Colon (tissue), 2 donors: ENCODE data around the gene TXNDC2.
"Not testable (repeated sequence)": the region's sequence is repeated elsewhere in the genome, so short reads cannot be mapped to it uniquely, and the experiment has no call there.

Experiments used
- FAIRE-seq: peaks from 2 replicates; lab custom pipeline; 2012; peaks lifted over from hg19 to GRCh38; lab: Jason Lieb, UNC
- donor health status: control.
- donor health status: control.

Gene TXNDC2

DNA sequence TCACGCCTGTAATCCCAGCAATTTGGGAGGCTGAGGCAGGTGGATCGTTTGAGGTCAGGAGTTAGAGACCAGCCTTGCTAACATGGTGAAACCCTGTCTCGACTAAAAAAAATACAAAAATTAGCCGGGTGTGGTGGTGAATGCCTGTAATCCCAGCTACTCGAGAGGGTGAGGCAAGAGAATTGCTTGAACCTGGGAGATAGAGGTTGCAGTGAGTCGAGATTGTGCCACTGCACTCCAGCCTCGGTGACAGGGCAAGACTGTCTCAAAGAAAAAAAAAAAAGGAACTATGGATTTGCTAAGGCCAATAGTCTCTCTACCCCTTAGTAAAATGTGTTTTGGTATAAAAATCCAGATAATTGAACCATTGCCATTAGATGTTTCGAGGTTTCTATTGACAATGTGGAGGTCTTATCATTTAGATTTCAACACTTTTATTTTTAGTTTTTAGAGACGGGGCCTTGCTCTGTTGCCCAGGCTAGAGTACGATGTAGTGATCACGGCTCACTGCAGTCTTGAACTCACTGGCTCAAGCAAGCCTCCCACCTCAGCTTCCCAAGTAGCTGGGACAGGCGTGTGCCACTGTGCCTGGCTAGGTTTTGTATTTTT lies 1.1 kb upstream of the TXNDC2 start:
- FAIRE-seq = no peak

- no peak for FAIRE-seq
Observed at GRCh38 chr18:9886005-9886348, 204 bp downstream of the TXNDC2 start.

DNA sequence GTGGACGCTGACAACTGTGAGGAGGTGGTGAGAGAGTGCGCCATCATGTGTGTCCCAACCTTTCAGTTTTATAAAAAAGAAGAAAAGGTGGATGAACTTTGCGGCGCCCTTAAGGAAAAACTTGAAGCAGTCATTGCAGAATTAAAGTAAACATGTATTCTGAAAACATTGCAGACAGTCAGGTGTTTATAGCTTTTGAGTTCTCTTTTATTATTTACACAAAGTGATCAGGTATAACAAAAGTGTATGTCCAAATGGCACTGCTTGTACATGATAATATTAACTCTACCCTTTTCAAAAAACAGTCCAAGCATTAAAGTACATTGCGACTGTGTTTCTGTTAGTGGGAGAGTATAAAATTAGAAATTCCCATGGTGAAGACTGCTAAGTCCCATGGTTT lies 2.2 kb downstream of the TXNDC2 start:
- FAIRE-seq = no peak

DNA sequence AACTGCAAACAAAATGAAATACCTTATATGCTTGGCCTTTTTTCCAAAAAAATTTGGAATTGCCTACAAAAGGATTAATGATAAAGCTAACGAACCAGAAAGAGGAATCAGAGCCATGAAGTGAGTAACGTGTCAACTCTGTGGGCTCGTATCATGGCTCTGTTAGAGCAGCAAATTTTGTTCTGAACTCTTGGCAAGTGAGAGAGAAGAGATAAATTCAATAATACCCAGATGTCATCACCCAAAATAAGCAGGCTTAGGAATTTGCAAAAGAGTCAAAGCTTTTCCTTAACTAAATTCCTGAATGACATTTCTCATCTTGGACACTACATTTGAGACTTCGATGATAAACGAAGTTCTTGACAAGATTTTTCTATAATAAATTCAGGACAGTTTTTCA lies 4.4 kb downstream of the TXNDC2 start:
- no peak for FAIRE-seq

GRCh38 chr18:9890957-9891356 lies 5.2 kb downstream of the TXNDC2 start:
- FAIRE-seq = no peak

DNA sequence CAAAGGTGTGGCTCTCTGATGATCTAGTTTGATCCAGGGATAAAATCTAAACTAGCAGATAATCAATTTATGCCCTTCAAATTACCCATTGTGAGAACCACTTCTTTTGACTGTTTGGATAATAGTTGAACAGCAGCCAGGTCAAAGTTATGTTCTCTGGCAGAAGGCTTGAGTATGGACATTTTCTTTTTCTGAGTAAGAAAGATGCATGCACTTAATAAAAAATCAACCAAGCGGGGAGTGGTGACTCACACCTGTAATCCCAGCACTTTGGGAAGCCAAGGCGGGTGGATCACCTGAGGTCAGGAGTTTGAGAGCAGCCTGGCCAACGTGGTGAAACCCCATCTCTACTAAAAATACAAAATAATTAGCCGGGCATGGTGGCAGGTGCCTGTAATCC lies 5.7 kb downstream of the TXNDC2 start:
- not testable (repeated sequence) for FAIRE-seq

DNA sequence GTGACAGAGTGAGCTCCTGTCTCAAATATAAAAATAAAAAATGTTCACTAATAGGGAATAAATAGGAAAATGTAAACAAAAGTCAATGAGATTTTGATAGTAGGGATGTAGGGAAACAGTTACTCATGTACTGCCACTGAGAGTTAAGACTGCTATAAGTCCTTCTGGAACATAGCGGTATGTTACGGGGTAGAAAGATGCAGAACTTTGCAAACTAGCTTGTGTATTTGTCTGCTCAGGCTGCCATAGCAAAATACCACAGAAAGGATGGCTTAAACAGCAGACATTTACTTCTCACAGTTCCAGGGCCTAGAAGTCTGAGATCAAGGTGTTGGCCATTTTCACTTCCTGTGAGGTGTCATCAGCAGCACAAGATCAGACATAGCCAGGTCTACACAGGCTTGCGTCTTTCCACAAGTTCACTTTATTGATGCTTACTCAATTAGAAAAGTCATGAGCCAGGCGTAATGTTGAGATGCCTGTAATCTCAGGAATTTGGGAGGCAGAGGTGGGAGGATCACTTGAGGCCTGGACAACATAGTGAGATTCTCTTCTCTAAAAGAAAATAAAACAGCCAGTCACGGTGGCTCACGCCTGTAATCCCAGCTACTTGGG lies 8.8 kb downstream of the TXNDC2 start:
- no peak for FAIRE-seq

- FAIRE-seq = no peak
Observed at GRCh38 chr18:9897129-9897528, 11.4 kb downstream of the TXNDC2 start.

DNA sequence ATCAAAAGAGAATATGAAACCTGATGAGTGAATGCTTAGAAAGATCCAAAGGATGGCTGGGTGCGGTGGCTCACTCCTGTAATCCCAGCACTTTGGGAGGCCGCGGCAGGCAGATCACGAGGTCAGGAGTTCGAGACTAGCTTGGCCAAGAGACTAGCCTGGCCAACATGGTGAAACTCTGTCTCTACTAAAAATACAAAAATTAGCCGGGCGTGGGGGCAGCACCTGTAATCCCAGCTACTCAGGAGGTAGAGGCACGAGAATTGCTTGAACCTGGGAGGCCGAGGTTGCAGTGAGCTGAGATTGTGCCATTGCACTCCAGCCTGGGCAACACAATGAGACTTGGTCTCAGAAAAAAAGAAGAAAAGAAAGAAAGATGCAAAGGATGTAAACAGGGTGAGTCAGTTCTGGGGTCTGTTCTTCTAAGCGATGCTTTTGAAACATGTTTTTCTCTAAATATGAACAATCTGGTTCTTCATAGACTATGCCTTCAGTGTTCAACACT lies 12.1 kb downstream of the TXNDC2 start:
- FAIRE-seq = not testable (repeated sequence)

DNA sequence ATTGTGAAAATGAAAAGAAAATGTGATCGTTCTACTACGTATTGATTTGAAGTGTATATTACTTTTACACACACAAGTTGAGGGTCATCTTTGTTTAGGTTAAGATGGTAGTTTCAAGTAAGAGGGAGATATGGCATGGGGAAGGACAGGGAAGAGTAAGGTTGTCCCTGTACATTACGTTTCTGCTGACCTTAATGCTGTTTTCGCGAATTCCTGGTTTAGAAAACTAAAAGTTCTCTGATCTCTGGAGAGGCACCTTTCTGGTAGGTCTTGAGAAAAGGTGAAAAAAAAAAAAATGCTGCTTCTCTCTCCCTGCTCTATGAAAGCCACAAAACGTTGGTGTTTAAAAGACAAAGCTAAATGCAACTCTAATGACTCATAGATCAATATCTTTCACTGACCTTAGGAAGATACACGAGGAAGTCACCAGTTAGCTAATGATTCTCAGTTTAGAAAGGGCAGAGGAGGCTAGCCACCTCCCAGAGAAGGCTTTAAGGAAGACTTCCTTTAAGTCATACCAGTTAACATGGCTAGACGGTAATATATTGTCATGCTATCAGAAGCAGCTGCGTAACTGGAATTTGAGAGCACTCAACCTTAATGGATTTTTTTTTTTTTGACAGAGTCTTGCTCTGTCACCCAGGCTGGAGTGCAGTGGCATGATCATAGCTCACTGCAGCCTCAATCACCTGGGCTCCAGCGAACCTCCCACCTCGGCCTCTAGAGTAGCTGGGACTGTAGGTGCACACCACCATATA lies 13.2 kb downstream of the TXNDC2 start:
- no peak for FAIRE-seq

DNA sequence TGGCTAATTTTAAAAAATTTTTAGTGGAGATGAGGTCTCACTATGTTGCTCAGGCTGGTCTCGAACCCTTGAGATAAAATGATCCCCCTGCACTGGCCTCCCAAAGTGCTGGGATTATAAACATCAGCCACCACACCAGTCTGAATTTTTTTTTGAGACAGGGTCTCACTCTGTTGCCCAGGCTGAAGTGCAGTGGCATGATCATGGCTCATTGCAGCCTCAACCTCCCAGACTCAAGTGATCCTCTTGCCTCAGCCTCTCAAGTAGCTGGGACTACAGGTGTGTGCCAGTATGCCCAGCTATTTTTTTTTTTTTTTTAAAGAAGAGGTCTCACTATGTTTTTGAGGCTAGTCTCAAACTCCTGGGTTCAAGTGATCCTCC lies 13.8 kb downstream of the TXNDC2 start:
- FAIRE-seq = not testable (repeated sequence)

DNA sequence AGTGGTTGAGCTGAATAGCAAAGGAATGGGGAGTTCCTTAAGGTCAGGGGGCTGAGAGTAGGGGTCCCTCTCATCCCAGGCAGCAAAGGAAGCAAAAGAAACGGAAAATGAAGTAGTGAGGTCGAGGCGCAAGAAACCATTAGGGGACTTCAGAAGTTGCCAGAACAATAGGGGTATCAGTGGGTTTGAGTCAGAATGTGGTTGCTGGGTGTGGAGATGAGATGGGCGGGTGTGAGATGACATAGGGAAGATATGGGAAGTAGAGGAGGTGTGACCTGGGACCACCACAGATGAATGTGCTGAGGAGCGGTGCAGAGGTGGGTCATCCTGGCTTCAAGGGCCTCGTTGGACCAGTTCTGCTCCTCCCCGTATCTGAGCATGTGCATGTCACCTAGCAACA lies 14.9 kb downstream of the TXNDC2 start:
- no peak for FAIRE-seq

GRCh38 chr18:9901377-9901776 lies 15.6 kb downstream of the TXNDC2 start:
- FAIRE-seq = no peak

DNA sequence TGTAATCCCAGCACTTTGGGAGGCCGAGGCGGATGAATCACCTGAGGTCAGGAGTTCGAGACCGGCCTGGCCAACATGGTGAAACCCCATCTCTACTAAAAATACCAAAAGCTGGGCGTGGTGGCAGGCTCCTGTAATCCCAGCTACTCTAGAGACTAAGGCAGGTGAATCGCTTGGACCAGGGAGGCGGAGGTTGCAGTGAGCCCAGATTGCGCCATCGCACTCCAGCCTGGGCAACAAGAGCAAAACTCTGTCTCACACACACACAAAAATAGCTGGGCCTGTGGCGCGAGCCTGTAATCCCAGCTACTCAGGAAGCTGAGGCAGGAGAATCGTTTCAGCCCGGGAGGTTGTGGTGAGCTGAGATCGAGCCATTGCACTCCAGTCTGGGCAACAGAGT lies 16.5 kb downstream of the TXNDC2 start:
- not testable (repeated sequence) for FAIRE-seq

DNA sequence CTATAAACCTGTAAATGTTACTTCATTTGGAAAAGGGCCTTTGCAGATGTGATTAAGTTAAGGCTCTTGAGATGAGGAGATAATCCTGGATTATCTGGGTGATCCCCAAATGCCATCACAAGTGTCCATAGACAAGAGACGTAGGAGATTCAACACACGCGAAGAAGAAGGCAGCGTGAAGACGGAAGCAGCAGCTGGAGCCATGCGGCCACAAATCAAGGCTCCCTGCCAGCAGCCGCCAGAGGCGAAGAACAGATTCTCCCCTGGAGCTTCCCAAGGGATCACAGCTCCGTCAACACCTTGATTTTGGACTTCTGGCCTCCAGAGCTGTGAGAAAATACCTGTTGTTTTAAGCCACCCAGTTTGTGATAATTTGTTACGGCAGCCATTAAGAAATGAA lies 17.1 kb downstream of the TXNDC2 start:
- no peak for FAIRE-seq

DNA sequence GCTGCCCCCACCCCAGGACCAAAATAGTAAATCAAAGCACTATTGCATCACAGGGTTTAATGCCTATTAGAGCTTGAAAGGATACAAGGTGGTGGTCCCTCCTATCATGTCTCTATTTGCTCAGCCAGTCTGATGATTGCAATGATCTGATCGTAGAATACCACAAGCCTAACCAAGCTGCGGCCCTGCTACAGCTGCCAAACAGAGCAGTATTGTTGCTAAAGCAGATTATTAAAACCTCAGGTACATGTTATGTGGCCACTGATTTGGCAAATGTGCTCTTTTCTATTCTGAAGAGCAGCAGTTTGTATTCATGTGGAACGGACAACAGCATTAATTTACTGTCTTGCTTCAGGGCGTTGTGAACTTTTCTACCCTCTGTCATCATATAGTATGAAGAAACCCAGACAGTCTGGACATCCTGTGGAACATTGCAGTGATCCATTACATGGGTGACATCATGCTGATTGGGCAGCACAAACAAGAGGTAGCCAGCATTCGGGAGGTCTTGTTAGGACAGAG lies 19.7 kb downstream of the TXNDC2 start:
- FAIRE-seq = no peak

DNA sequence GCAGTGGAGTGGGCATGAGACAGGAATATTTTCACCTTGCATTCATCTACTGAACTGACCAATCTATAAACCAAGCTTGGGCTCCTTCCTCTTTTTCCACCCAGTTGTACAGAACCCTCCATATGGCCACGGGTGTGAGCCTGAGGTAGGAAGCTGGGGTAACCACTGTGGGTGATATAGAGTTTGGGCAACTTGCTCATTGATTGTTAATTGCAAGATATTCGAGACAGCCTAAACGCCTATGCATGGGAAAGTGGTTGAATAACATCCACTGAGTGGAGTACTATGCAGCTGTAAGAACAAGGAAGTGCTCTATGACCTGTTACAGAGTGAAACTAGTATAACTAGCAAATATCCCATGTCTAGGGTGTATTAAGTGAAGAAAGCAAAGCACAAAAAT lies 20.7 kb downstream of the TXNDC2 start:
- no peak for FAIRE-seq

DNA sequence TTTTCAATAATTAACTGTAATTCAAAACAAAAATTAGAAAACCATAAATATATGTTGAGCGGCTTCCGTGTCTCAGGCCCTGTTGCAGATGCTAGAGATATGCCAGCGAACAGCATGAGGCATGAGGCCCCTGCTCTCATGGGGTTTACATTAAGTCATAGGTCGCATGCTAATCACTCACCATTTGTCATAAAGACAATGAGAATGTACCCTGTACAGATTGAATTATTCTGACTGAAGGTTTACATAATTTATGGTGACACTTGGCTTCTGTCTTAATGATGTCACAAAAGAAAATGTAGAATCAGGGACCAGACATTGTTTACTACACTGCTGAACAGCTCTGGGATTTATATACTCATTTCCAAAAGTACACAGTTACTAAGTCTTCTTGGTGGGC lies 22.1 kb downstream of the TXNDC2 start:
- no peak for FAIRE-seq

GRCh38 chr18:9910071-9910470 lies 24.3 kb downstream of the TXNDC2 start:
- no peak for FAIRE-seq

DNA sequence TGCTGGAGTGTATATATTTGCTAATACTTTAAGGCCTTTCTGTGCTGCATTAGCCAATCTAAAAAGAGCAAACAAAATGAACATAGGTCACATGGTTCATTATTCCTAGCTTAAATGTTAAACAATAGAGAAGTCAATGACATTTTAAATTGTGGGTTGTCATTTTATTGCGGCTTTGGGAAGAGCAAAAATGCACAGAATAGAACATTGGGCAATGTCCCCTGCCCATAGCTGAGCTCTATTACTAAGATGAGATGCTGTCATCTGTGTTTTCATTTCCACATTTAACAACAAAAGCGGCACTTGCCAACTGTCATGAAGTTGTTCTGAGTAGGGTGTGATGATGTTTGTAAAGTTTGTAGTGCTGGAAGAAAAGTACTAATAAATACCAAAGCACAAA lies 24.9 kb downstream of the TXNDC2 start:
- no peak for FAIRE-seq

GRCh38 chr18:9911226-9911625 lies 25.5 kb downstream of the TXNDC2 start:
- no peak for FAIRE-seq

DNA sequence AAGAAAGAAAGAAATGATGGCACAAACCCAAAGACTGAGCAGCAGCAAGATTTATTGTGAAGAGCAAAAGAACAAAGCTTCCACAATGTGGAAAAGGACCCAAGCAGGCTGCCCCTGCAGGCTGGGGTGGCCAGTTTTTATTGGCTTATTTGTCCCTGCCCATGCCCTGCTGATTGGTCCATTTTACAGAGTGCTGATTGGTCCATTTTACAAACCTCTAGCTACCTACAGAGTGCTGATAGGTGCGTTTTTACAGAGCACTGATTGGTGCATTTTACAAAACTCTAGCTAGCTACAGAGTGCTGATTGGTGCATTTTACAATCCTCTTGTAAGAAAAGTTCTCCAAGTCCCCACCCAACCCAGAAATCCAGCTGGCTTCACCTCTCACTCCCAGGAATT lies 26.5 kb downstream of the TXNDC2 start:
- FAIRE-seq = not testable (repeated sequence)

DNA sequence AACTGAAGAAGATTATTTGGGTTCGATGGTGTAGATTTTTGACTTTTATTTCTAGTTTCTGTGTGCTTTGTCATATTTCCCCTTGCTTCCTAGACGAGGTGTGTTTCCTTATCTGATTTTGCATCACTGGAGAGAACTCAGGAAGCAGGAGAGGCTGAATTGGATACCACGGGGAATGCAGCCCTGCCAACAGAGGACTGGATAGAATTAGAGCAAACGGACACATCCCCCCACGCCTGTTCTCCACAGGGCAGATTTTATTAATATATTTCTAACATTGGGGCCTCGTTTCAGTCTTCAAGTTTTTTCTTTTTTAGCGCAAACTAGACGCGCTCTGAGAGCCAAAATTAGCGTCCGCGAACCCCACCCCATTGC lies 27.4 kb downstream of the TXNDC2 start:
- FAIRE-seq = no peak
